ENCODE data around the gene MRM3.

The MRM3 gene

DNA sequence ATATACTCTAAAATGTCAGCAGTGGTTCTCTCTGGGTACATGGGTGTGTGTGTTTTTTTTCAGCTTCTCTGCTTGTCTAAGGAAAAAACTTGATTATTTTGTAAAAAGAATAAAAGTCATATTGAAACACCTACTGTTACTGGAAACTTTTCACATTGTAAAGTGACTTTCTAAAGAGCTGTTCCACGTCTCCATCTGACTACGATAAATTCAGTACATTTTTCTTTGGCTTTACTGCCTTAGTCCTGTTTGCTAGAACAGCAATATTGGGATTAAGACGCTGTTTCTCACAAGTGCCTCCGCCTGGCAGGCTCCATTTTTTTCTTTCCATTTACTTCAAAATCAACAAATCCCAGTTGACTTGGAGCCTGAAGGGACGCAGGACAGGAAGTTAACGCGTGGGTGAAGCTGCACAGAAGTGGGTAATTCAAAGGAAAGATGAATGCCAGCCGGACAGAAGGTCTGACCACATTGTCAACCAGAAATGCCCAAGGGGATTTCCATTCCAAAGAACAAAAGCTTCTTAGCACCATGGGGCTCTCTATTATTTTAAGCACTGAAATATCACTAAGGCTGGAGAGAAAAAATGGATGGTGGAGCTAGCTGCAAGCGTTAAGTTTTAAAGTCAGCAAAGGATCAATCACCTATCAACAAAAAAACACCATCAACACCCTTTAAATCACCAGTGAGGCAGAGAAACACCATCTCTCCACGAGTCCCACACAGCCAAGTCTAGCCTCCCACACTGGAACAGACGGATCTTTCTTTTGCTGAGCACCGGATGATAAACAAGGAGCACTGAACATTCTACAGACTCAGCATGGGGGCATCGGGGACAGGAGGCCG is 8.5 kb upstream of the MRM3 start:
- TF ChIP-seq, protein P1, sequence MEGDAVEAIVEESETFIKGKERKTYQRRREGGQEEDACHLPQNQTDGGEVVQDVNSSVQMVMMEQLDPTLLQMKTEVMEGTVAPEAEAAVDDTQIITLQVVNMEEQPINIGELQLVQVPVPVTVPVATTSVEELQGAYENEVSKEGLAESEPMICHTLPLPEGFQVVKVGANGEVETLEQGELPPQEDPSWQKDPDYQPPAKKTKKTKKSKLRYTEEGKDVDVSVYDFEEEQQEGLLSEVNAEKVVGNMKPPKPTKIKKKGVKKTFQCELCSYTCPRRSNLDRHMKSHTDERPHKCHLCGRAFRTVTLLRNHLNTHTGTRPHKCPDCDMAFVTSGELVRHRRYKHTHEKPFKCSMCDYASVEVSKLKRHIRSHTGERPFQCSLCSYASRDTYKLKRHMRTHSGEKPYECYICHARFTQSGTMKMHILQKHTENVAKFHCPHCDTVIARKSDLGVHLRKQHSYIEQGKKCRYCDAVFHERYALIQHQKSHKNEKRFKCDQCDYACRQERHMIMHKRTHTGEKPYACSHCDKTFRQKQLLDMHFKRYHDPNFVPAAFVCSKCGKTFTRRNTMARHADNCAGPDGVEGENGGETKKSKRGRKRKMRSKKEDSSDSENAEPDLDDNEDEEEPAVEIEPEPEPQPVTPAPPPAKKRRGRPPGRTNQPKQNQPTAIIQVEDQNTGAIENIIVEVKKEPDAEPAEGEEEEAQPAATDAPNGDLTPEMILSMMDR (IDR thresholded peaks at IDR 0.05): no peak

DNA sequence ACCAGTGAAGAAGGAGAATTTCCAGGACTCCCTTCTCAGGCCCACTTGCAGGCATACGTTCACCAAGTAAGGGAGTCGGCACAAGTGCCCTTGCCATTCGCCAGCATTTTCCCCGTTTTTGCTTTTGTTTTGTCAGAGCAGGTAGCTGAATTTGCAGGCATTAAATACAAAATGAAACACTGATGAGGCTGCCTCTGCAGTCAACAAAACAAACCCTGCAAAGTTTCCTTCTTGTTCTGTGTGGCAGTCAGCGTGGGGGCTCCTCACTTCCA is 7.9 kb upstream of the MRM3 start:
- TF ChIP-seq, protein P1 (IDR thresholded peaks at IDR 0.05): no peak

DNA sequence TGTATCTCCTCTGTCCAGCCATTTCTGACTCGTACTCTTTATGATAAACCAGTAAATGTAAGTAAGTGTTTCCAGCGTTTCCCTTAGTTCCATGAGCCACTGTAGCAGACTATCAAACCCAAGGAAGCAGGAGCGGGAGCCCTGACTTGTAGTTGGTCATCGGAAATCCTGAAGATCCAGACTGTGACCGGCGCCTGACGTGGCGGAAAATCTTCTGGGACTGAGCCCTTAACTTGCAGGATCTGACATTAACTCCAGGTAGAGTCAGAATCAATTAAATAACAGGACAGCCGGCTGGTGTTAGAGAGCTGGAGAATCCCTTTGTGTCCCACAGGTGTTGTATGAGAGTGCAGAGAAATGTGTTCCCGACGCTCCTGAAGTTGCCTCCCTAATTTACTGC is 4.1 kb upstream of the MRM3 start:
- TF ChIP-seq, protein P1 (IDR thresholded peaks at IDR 0.05): no peak

DNA sequence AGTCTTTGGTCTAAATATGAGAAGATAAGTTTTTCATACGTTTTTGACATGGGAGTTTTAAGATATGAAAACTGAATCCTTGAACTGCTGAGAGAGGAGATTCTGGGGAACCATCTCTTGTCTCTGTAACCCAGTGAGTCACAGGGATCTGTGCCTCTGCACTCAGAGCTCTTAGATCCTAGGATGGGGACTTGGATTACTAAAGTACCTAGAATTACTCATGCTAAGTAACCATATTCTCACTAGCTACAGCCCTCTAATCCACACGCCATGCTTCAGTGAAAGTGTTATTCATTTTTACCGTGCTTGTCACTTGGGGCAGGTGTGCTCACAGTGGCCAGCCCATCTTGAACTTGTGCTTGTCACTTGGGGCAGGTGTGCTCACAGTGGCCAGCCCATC is 2.0 kb downstream of the MRM3 start:
- TF ChIP-seq, protein P1 (IDR thresholded peaks at IDR 0.05): no peak

DNA sequence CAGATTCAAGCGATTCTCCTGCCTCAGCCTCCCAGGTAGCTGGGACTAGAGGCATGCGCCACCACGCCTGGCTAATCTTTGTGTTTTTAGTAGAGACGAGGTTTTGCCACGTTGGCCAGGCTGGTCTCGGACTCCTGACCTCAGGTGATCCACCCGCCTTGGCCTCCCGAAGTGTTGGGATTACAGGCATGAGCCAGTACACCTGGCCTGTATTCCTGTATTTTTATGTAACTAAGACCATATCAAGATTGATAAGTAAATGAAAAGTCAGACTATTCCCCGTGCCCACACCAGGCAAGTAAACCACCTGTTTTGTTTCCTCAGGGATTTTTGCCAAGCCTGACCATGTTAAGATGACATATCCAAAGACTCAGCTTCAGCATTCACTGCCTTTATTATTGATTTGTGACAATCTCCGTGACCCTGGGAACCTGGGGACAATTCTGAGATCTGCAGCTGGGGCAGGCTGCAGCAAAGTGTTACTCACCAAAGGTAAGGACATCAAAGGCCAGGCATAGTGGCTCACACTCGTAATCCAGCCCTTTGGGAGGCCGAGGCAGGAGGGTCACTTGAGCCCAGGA is 5.6 kb downstream of the MRM3 start:
- TF ChIP-seq, protein P1 (IDR thresholded peaks at IDR 0.05): no peak

DNA sequence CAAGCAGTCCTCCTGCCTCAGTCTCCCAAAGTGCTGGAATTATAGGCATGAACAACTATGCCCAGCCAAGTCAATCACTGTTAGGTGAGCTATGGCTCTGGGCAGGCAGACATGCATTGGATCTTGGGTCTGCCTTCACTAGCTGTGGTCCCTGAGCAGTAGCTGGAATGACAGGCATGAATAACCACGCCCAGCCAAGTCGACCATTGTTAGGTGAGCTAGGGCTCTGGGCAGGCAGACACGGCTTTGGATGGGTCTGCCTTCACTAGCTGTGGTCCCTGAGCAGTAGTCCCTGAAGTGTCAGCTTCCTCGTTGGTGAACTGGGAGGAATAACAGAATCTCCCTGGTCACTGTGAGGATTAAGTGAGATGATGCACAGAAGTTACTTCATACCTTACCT is 6.4 kb downstream of the MRM3 start:
- TF ChIP-seq, protein P1 (IDR thresholded peaks at IDR 0.05): no peak

DNA sequence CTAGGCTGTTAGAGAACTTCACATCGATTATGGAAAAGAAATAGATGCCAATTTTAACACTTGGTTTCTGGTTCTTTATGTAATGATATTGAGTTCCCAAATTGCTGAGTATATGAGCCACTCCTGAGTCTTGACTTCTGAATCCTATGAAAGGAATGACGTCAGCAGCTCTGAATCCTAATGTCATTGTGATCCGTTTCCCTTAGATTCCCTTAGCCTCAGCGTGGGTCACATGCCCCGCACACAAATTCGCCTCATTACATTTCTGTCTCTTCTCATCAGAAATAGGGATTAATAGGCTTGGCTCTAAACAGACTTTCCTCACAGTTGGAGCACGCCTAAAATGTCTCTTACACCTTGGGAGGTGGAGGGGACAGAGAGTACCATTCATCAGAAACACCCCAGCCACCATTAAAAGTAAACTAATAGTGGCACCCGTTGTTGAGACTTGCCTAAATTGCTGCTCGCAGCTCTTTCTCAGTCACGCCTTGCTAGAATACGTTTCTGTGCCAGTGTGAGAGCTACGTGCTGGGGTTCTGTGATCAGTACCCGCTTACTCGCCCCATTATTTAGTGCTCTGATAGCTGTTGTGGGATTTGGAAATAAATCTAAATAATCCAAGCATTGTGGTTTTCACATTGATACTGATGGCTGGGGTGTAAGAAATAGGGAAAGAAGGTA is 7.1 kb downstream of the MRM3 start:
- TF ChIP-seq, protein P1 (IDR thresholded peaks at IDR 0.05): no peak
